Stimulated activated CD8-positive, alpha-beta memory T cell treated with anti-CD3 and anti-CD28 coated beads, Interleukin-7, amount 100 ng/mL, for 48 hours (primary cell): ENCODE data around the gene CYP27B1.
"Not testable (repeated sequence)": the region's sequence is repeated elsewhere in the genome, so short reads cannot be mapped to it uniquely, and the experiment has no call there.

ENCODE experiments used
- DNase-seq, 2 donors: peaks; one replicate each; pipeline ENCODE4 v3.0.0-alpha.2; 2020; ENCODE audit warnings: low read depth in 1 of 2; ENCODE audit errors: extremely low read depth in 1 of 2

Gene CYP27B1

GRCh38 chr12:57783861-57784260 is 17.0 kb upstream of the CYP27B1 start:
- no peak for DNase-seq

GRCh38 chr12:57783466-57783801 is 16.6 kb upstream of the CYP27B1 start:
- DNase-seq, result no peak

- peak; percentile 84 to 94 for DNase-seq
Measured at GRCh38 chr12:57782608-57783465, 16.0 kb upstream of the CYP27B1 start, which contains the start of gene TSFM. Gene TSFM, plus strand, starts transcription at chr12:57782787. Its CDS starts 15 bp downstream, at chr12:57782802.

- no peak for DNase-seq
Measured at GRCh38 chr12:57782243-57782607, 15.3 kb upstream of the CYP27B1 start.

GRCh38 chr12:57781801-57782200 is 14.9 kb upstream of the CYP27B1 start:
- no peak for DNase-seq

GRCh38 chr12:57781244-57781643 is 14.4 kb upstream of the CYP27B1 start:
- DNase-seq, result no peak

GRCh38 chr12:57780284-57780897 is 13.5 kb upstream of the CYP27B1 start:
- DNase-seq, result no peak

- no peak for DNase-seq
Measured at GRCh38 chr12:57779736-57780135, 12.9 kb upstream of the CYP27B1 start.

GRCh38 chr12:57777911-57778310 is 11.0 kb upstream of the CYP27B1 start:
- no peak for DNase-seq

GRCh38 chr12:57777367-57777766 is 10.5 kb upstream of the CYP27B1 start:
- DNase-seq, result no peak

GRCh38 chr12:57776247-57776587 is 9.3 kb upstream of the CYP27B1 start:
- DNase-seq, result no peak

- DNase-seq, result no peak
Measured at GRCh38 chr12:57775563-57776246, 8.8 kb upstream of the CYP27B1 start.

GRCh38 chr12:57775044-57775443 is 8.2 kb upstream of the CYP27B1 start:
- DNase-seq, result no peak

- not testable (repeated sequence) for DNase-seq
Measured at GRCh38 chr12:57774634-57775033, 7.8 kb upstream of the CYP27B1 start.

- DNase-seq, result no peak
Measured at GRCh38 chr12:57772429-57773322, 5.8 kb upstream of the CYP27B1 start, which contains the start of gene EEF1AKMT3. Gene EEF1AKMT3, plus strand, starts transcription at chr12:57772614. Its CDS starts 111 bp downstream, at chr12:57772725.

GRCh38 chr12:57771873-57772428 is 5.1 kb upstream of the CYP27B1 start, which contains the start of gene METTL1:
Gene METTL1, minus strand, starts transcription at chr12:57772105. Its CDS starts 22 bp downstream, at chr12:57772083.
- peak; percentile 88 to 93 for DNase-seq

GRCh38 chr12:57771236-57771872 is 4.5 kb upstream of the CYP27B1 start:
- DNase-seq, result peak in 1 of 2 donors; percentile 90

- DNase-seq, result no peak
Measured at GRCh38 chr12:57770734-57771133, 3.9 kb upstream of the CYP27B1 start.

GRCh38 chr12:57769594-57769993 is 2.7 kb upstream of the CYP27B1 start:
- no peak for DNase-seq

- no peak for DNase-seq
Measured at GRCh38 chr12:57767876-57768275, 998 bp upstream of the CYP27B1 start.
